Measurements from ENCODE around the gene OR6C2. TPM values are rescaled to one million over a fixed set of nuclear protein-coding genes. Genes with fewer than 3 reads are reported as not detected.
"Not testable (repeated sequence)": the region's sequence is repeated elsewhere in the genome, so short reads cannot be mapped to it uniquely, and the experiment has no call there.

Gene OR6C2
- polyA plus RNA-seq, 5 donors, result not detected

DNA sequence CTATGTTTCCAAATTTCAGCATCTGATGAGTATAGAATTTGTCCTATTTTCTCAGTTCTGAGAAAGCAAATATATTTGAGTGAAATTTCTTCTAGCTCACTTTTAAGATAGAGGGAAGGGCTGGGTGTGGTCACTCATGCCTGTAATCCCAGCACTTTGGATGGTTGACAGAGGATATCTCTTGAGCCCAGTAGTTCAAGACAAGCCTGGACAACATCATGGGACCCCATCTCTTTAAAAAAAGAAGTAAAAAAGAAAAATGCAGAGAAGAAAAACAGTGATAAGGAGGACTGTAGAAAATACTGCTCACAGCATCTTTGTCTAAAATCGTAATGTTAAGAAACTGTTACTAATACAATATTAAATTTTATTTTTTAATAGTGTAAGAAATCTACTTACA, 28.4 kb downstream of the OR6C2 start:
- no peak for DNase-seq

DNA sequence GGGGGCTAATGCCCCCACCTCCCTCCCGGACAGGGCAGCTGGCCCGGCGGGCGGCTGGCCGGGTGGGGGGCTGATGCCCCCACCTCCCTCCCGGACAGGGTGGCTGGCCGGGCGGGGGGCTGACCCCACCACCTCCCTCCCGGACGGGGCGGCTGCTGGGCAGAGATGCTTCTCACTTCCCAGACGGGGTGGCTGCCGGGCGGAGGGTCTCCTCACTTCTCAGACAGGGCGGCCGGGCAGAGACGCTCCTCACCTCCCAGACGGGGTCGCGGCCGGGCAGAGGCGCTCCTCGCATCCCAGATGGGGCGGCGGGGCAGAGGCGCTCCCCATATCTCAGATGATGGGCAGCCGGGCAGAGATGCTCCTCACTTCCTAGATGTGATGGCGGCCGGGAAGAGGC, 35.3 kb downstream of the OR6C2 start:
- not testable (repeated sequence) for DNase-seq

DNA sequence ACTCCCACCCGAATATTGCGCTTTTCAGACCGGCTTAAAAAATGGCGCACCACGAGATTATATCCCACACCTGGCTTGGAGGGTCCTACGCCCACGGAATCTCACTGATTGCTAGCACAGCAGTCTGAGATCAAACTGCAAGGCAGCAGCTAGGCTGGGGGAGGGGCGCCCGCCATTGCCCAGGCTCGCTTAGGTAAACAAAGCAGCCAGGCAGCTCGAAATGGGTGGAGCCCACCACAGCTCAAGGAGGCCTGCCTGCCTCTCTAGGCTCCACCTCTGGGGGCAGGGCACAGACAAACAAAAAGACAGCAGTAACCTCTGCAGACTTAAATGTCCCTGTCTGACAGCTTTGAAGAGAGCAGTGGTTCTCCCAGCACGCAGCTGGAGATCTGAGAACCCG, 40.4 kb downstream of the OR6C2 start:
- not testable (repeated sequence) for DNase-seq

DNA sequence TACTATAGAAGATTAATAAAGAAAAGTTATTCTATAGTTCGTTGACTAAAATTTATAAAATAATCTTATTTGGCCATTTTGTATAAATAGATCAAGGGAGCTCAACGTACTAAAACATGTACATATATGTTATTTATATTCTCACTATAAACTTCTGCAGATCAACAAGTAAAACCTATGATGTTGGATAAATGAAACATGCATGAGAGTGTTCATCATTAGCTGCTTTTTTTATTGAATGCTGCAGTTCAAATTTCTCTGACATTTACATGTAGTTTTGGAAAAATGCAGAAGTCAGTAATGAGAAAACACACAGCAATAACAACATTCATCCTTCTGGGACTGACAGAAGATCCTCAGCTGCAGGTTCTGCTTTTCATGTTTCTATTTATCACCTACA, 48.2 kb downstream of the OR6C2 start, which contains the start of gene OR6C68:
OR6C68 (plus strand) TSS at position 301 of the 400 bp plus-strand sequence; CDS start at position 301, 0 bp downstream.
- no peak for DNase-seq

DNA sequence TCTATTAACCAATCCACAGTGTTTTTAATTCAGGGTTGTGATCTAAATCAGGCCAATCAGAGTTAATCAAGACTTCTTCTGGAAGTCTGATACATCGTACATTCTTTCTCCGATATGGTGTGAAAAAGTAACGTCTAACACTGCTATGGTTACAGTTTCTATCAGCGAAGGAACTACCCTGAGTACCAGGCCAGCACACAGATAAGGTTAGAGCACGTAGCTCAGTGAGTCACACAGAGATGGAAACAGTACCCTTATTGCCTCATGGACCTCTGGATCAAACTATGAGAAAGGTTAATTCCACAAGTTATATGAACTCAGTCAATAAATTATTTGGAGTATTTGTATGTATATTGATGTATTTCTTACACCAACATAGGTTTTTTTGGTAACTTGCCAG, 51.6 kb downstream of the OR6C2 start:
- no peak for DNase-seq

DNA sequence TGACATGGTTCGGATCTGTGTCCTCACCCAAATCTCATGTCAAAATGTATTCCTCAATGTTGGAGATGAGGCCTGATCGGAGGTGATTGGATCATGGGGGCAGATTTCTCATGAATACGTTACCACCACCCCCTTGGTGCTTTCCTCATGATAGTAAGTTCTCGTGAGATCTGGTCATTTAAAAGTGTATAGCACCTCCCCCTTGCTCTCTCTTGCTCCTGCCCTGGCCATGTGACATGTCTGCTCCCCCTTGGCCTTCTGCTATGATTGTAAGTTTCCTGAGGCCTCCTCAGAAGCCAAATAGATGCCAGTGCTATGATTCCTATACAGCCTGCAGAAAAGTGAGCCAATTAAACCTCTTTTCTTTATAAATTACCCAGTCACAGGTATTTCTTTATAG, 55.4 kb downstream of the OR6C2 start:
- DNase-seq, result no peak

DNA sequence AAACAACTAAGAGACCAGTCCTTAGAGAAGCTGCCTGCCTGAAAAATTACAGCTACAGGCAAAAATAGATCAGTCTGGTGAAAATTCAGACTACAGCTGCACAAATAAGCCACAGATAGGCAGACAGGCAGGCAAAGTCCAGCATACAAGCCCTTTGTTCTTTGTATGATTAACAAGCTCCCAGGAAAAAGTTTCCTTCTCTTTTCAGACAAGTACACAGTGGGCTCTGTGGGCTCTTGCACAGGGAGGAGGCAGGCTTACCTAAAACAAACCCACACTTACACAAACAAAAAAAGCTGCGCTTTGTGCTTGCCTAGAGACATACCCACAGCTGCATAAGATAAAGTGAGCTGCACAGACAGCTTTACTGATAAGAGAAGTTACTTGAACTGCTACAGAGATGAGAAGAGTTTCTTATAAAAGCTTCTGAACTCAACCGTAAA, 56.0 kb downstream of the OR6C2 start:
- no peak for DNase-seq

DNA sequence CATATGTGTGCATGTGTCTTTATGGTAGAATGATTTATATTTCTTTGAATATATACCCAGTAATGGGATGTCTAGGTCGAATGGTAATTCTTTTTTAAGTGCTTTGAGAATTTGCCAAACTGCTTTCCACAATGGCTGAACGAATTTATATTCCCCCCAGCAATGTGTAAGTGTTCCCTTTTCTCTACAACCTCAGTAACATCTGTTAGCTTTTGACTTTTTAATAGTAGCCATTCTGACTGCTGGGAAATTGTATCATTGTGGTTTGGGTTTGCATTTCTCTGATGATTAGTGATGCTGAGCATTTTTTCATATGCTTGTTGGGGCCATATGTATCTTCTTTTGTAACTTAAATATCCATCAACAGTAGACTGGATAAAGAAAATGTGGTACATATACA, 57.7 kb downstream of the OR6C2 start:
- DNase-seq, result no peak

Other genes with a start within 250 kb of the OR6C2 start
- not detected for gene OR10A7, start 223.1 kb upstream of the OR6C2 start, polyA plus RNA-seq (ENCODE audit: insufficient read depth in 1 of 5, insufficient read length in 5 of 5, low replicate concordance in 1 of 5)
- not detected for gene OR6C74, start 199.5 kb upstream of the OR6C2 start, polyA plus RNA-seq (ENCODE audit: insufficient read depth in 1 of 5, insufficient read length in 5 of 5, low replicate concordance in 1 of 5)
- under 1 TPM in 1 of 5 donors, not detected in 4; 0.12 TPM for gene OR6C6, start 147.5 kb upstream of the OR6C2 start, polyA plus RNA-seq (ENCODE audit: insufficient read depth in 1 of 5, insufficient read length in 5 of 5, low replicate concordance in 1 of 5)
- gene OR6C1, start 129.7 kb upstream of the OR6C2 start, polyA plus RNA-seq (ENCODE audit: insufficient read depth in 1 of 5, insufficient read length in 5 of 5, low replicate concordance in 1 of 5), result not detected
- not detected for gene OR6C3, start 113.3 kb upstream of the OR6C2 start, polyA plus RNA-seq (ENCODE audit: insufficient read depth in 1 of 5, insufficient read length in 5 of 5, low replicate concordance in 1 of 5)
- gene OR6C75, start 81.1 kb upstream of the OR6C2 start, polyA plus RNA-seq (ENCODE audit: insufficient read depth in 1 of 5, insufficient read length in 5 of 5, low replicate concordance in 1 of 5), result under 1 TPM; 0.05 to 0.08 (median 0.06) TPM
- gene OR6C65, start 43.5 kb upstream of the OR6C2 start, polyA plus RNA-seq (ENCODE audit: insufficient read depth in 1 of 5, insufficient read length in 5 of 5, low replicate concordance in 1 of 5), result not detected
- gene OR6C76, start 17.8 kb upstream of the OR6C2 start, polyA plus RNA-seq (ENCODE audit: insufficient read depth in 1 of 5, insufficient read length in 5 of 5, low replicate concordance in 1 of 5), result not detected
- not detected for gene OR6C70, start 26.1 kb downstream of the OR6C2 start, polyA plus RNA-seq (ENCODE audit: insufficient read depth in 1 of 5, insufficient read length in 5 of 5, low replicate concordance in 1 of 5)
- gene OR6C68, start 48.3 kb downstream of the OR6C2 start, polyA plus RNA-seq (ENCODE audit: insufficient read depth in 1 of 5, insufficient read length in 5 of 5, low replicate concordance in 1 of 5), result not detected
- gene OR6C4, start 105.5 kb downstream of the OR6C2 start, polyA plus RNA-seq (ENCODE audit: insufficient read depth in 1 of 5, insufficient read length in 5 of 5, low replicate concordance in 1 of 5), result under 1 TPM in 3 of 5 donors, not detected in 2; 0.03 to 0.04 (median 0.04) TPM
- not detected for gene OR2AP1, start 128.4 kb downstream of the OR6C2 start, polyA plus RNA-seq (ENCODE audit: insufficient read depth in 1 of 5, insufficient read length in 5 of 5, low replicate concordance in 1 of 5)
- gene OR10P1, start 192.8 kb downstream of the OR6C2 start, polyA plus RNA-seq (ENCODE audit: insufficient read depth in 1 of 5, insufficient read length in 5 of 5, low replicate concordance in 1 of 5), result not detected

Data from right lung (tissue), 5 donors.